GM12864 (cell line): ENCODE measurements around the gene SLC25A48.

Experiments used
- DNase-seq: peaks from one replicate; pipeline ENCODE4 v3.0.0-alpha.2; 2011; ENCODE audit warnings: low read depth
- H3K4me3 ChIP-seq: 2 replicates; pipeline ENCODE4 v1.5.1; 2011; ENCODE audit warnings: mild to moderate bottlenecking, low read depth, low read length, control low read depth
- TF ChIP-seq, protein P1 (sequence below): IDR thresholded peaks from 2 replicates; pipeline ENCODE4 v1.5.1; 2011; ENCODE audit warnings: low read depth, mild to moderate bottlenecking, moderate library complexity, low read length, control low read depth, inconsistent platforms; ENCODE audit errors: missing control alignments

SLC25A48 gene

GRCh38 chr5:135915466-135916001 is 81.1 kb downstream of the SLC25A48 start:
- TF ChIP-seq, protein P1, sequence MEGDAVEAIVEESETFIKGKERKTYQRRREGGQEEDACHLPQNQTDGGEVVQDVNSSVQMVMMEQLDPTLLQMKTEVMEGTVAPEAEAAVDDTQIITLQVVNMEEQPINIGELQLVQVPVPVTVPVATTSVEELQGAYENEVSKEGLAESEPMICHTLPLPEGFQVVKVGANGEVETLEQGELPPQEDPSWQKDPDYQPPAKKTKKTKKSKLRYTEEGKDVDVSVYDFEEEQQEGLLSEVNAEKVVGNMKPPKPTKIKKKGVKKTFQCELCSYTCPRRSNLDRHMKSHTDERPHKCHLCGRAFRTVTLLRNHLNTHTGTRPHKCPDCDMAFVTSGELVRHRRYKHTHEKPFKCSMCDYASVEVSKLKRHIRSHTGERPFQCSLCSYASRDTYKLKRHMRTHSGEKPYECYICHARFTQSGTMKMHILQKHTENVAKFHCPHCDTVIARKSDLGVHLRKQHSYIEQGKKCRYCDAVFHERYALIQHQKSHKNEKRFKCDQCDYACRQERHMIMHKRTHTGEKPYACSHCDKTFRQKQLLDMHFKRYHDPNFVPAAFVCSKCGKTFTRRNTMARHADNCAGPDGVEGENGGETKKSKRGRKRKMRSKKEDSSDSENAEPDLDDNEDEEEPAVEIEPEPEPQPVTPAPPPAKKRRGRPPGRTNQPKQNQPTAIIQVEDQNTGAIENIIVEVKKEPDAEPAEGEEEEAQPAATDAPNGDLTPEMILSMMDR, result no peak
- DNase-seq, result no peak
- H3K4me3 ChIP-seq, result no peak overlapping the region

DNA sequence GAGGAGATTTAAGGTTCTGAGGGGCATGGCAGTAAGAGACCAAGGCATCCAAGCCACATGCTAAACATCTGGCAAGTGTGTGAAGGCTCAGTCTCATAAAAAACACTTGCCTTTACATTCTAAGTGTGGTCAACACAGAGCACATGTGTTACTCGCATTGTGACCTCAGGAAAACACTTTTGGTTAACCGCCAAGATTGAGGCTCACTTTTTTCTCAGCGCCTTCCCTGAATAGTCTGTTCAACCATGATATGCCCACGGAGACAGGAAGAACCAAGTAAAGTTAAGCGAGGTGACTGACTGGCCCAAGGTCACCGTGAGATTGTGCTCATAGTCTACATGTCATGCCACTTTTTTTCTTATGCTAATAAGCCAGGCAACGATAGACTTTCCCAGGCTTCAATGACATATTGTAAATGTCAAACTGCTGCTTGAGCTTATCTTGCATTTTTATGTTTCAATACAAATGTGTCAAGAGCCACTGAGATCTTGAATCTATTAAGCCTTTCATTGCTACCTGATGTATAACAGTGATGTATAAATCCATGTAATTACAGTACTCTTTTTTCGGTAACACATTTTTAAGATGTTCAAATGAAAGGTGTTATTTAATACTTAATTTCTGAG is 82.3 kb downstream of the SLC25A48 start:
- TF ChIP-seq, protein P1, result no peak
- H3K4me3 ChIP-seq, result no peak overlapping the region
- no peak for DNase-seq

- no peak overlapping the region for H3K4me3 ChIP-seq
- TF ChIP-seq, protein P1, result no peak
- no peak for DNase-seq
These were observed 85.7 kb downstream of the SLC25A48 start for GRCh38 chr5:135920199-135920598.

DNA sequence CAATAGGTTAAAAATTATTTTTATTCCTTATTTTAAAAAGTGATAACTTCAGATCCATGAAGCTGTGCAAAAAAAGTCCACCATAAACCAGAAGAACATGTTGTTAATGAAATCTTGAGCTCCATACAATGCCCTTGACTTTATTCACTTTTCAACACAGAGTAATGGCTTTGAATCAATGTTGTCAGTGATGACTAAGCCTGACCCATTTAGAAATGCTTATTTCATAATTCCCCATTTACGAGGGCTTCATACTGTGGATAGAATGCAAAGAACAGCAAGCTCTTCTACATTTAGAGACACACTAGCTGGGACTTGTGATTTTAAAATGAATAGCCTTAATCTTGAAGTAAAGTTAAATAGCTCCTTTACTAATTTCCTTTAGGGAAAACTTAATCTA is 86.9 kb downstream of the SLC25A48 start:
- H3K4me3 ChIP-seq, result no peak overlapping the region
- no peak for DNase-seq
- TF ChIP-seq, protein P1, result no peak

DNA sequence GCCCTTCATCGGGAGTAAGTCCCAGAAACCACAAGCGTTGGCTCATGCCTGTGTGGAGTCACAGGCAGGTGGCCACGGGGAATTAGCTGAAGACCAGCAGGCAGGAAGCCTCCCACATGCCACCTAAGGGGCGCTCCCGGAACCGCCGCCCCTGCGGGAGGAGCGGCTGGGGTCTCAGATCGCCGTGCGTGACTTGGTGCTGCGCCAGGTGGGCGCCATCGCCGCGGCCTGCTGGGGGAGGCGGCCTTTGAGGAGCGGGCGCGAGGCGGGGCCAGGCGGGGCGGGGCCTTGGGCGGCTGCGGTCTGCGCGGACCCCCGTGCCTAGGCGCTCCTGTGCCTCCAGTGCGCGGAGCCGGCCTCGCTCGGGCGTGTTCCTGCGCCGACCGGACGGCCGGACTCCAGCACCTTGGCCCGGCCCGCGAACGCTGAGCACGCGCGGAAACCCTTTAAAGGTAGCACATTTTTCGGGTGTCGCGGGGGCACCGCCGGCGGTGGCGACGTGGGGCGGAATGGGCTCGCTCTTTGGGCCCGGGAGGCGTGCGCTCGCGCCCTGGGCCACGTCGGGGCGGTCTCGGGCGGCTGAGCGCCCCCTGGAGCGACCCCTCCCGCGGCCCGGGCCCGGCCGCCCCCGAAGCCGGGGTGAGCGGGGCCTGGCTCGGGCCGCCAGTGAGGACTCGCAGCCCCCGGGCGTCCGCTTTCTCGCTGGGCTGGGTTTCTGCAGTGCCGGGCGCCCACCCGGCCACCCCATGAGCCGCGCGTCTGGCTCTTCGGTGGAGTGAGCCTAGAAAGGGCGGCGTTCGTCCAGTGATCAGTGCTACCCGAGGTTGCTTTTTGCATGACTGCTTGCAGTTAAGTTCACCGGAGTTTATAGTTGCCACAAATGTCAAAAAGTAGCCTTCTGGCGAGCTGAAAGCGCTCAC is 95.8 kb downstream of the SLC25A48 start:
- DNase-seq, result no peak
- TF ChIP-seq, protein P1, result no peak
- H3K4me3 ChIP-seq, result no peak overlapping the region

- H3K4me3 ChIP-seq, result no peak overlapping the region
- no peak for DNase-seq
- TF ChIP-seq, protein P1, result no peak
These were observed 96.5 kb downstream of the SLC25A48 start for GRCh38 chr5:135930949-135931295.
